Fibroblast of pulmonary artery (primary cell): ENCODE measurements around the gene NAGK.
"Not testable (repeated sequence)": the region's sequence is repeated elsewhere in the genome, so short reads cannot be mapped to it uniquely, and the experiment has no call there.

ENCODE experiments used
- DNase-seq: peaks from one replicate; pipeline ENCODE4 v3.0.0-alpha.2; 2010; ENCODE audit warnings: low read depth
- H3K4me3 ChIP-seq: replicated peaks from 2 replicates; pipeline ENCODE4 v1.5.1; 2011; ENCODE audit warnings: low read depth, mild to moderate bottlenecking, control low read depth, low read length, moderate library complexity
- TF ChIP-seq, protein P1 (sequence below): IDR thresholded peaks from 2 replicates; pipeline ENCODE4 v1.5.1; 2011; ENCODE audit warnings: mild to moderate bottlenecking, control low read depth, low read length, inconsistent platforms; ENCODE audit errors: missing control alignments

The NAGK gene

DNA sequence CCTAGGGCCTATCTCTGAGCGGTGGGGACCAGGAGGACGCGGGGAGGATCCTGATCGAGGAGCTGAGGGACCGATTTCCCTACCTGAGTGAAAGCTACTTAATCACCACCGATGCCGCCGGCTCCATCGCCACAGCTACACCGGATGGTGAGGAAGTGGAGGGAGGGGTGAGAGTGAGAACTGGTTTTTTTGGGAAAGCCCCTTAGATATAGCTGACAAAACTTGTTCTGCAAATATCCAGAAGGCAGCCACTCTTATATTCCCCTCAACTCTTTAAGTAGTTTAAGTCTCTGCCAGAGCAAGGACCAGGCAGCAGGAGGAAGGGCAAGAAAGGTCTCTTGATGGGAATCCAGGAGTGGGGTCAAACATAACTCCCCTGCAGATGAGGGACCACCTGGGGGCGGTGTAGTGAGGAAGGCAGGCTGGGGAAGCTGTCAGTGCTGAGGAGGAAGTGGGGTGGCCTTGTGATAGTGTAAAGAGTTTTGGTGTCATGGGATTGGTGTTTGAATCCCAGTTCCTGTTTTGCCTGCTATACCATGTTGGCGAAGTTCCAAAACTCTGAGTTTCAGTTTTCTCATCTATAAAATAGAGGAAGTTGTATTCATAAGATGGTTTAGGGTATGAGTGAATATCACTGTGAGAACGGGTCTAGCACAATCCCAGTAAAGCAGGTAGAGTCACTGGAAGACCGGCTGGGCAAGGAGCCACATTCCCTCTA, 3.4 kb downstream of the NAGK start:
- TF ChIP-seq, protein P1, sequence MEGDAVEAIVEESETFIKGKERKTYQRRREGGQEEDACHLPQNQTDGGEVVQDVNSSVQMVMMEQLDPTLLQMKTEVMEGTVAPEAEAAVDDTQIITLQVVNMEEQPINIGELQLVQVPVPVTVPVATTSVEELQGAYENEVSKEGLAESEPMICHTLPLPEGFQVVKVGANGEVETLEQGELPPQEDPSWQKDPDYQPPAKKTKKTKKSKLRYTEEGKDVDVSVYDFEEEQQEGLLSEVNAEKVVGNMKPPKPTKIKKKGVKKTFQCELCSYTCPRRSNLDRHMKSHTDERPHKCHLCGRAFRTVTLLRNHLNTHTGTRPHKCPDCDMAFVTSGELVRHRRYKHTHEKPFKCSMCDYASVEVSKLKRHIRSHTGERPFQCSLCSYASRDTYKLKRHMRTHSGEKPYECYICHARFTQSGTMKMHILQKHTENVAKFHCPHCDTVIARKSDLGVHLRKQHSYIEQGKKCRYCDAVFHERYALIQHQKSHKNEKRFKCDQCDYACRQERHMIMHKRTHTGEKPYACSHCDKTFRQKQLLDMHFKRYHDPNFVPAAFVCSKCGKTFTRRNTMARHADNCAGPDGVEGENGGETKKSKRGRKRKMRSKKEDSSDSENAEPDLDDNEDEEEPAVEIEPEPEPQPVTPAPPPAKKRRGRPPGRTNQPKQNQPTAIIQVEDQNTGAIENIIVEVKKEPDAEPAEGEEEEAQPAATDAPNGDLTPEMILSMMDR = no peak

DNA sequence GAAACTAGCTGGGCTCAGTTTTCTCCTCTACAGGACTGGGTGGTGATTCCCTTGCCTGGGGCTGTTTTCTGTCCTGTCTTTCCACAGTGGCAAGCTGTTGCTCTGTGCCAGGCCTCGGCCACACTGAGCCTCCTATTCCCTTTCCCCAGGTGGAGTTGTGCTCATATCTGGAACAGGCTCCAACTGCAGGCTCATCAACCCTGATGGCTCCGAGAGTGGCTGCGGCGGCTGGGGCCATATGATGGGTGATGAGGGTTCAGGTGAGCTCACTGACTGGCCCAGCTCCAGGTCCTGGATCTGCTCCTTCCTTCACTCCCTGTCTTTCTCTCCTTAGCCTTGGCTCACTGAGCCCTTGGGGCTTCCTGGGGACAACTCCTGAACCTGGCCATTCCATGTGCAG, 4.0 kb downstream of the NAGK start:
- DNase-seq = no peak
- TF ChIP-seq, protein P1 = no peak
- H3K4me3 ChIP-seq = no peak overlapping the region

More for the DNA sequence above, 3.4 kb downstream of the NAGK start:
- DNase-seq = no peak
- H3K4me3 ChIP-seq = no peak overlapping the region

DNA sequence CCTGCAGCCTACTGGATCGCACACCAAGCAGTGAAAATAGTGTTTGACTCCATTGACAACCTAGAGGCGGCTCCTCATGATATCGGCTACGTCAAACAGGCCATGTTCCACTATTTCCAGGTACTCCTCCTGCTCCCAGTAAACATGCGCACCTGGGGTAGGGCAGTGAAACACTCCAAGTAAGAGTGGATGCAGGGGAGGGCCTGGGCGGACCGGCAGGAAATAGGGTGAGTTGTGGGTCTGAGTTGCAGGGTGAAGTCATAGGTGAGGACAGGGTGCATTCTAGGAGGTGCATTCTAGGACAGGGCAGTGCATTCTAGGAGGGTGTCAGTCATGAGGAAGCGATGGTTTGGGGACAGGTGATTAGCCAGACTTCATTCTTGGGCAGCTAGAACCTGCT, 5.0 kb downstream of the NAGK start:
- DNase-seq = no peak
- H3K4me3 ChIP-seq = no peak overlapping the region
- TF ChIP-seq, protein P1 = no peak

DNA sequence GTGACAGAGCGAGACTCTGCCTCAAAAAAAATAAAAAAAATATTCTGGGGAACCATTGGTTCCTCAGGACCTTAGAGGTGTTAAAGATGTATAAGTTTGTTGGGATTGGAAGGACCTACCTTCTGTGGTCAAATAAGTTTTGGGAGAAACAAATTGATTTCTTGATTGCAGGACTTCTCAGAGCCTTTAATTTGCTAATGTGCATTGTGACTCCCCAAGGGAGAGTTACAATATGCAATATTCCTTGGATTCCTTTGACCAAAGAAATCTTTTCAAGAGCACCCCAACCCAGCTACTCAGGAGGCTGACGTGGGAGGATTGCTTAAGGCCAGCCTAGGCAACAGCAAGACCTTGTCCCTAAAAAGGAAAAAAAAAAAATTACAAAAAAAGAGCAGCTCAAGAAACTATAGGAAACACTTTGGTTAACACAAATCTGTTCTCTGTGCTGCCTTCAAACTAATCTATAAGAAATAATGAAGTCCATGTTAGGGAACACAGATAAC, 6.5 kb downstream of the NAGK start:
- TF ChIP-seq, protein P1 = no peak
- DNase-seq = no peak
- H3K4me3 ChIP-seq = no peak overlapping the region

DNA sequence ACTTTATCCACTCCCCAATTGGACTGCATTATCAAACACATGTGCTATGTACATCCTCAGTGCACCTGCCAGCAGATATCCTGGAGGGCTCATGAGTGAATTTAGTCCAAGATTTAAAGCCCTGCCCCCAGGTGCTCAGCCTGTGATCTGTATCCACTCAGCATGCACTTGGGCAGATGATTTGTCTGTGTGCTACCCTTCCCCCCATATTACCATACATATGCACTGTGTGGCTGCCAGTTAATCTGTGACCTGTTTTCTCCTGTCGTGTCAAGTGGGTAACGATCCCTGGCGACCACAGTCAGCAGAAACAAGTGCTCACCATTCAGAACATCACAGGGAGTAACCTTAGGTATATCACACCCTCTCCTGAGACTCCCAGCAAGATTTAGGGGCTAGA, 10.2 kb downstream of the NAGK start:
- DNase-seq = no peak
- no peak overlapping the region for H3K4me3 ChIP-seq
- TF ChIP-seq, protein P1 = no peak

DNA sequence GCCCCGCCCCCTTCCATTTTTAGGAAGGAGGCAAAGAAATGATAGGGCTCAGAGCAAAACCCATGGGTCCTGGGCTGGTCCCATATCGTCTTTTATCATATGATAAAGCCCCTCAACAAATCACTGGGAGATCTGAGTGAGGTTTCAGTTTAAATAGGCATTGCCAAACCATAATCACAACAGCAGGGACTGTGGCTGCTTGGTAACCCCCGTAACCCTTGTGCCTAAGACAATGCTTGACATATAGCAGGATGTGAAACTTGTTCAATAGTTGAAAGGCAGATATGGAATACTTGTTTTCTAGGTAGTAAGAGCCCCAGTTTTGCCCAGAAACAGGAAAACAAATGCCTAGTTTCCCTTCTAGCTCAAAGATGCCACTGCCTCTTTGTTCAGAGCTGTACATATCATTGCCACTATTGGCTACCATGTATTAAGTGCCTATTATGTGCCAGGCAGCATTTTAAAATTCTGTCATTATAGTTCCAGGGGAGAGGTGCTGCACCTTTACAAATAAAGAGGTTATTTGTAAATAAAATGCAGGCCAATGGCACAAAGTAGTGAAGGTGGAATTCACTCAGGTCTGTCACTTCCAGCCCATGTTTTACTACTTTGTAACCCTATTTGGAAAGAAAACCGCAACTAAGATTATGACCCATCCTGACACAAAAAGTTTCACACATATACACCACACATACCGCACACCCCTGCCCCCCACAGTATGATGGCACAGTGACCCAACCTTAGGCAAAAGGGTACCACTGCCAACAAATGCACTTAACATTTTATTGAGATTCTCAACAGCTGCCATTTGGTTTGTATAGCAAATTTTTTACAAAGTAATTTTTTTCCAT, 14.2 kb downstream of the NAGK start:
- no peak overlapping the region for H3K4me3 ChIP-seq
- DNase-seq = no peak
- TF ChIP-seq, protein P1 = no peak

DNA sequence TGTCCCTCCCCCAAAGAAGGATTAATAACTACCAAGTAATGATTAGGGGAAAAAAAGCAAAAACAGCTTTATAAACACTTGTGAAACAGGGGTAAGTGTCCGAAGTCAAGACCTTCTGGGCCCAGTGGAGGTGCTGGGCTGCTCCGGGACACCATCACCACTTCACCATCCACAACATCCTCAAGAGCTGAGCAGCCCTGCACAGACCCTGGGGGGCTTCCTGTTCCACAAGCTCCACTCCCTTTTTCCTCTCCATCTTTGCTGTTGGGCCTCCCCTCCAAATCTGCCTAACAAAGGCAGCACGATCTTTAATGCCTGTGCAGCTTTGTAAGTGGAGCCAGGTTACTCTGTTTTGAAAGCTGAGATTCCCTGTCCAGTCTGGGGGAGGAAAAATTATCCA, 14.8 kb downstream of the NAGK start:
- DNase-seq = not testable (repeated sequence)

DNA sequence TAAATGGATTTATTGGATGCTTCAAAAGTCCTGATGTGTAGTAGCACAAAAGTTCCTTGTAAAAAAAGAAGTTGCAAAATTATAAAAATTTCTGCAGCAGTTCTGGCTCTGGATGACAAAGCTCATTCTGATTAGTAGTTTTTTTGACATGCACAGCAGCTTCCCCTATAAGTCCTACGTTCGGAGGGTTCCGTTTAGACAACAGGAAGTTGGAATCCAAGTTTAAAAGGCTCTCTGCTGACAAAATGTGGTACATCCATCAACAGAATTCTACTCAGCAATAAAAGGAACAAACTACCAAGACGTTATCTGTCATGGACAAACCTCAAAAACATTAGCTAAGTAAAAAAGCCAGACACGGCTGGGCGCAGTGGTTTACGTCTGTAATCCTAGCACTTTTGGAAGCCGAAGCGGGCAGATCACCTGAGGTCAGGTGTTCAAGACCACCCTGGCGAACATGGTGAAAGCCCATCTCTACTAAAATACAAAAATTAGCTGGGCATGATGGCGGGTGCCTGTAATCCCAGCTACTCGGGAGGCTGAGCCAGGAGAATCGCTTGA, 15.4 kb downstream of the NAGK start:
- H3K4me3 ChIP-seq, DNase-seq: not testable (repeated sequence)

More for the DNA sequence above, 14.8 kb downstream of the NAGK start:
- not testable (repeated sequence) for H3K4me3 ChIP-seq

DNA sequence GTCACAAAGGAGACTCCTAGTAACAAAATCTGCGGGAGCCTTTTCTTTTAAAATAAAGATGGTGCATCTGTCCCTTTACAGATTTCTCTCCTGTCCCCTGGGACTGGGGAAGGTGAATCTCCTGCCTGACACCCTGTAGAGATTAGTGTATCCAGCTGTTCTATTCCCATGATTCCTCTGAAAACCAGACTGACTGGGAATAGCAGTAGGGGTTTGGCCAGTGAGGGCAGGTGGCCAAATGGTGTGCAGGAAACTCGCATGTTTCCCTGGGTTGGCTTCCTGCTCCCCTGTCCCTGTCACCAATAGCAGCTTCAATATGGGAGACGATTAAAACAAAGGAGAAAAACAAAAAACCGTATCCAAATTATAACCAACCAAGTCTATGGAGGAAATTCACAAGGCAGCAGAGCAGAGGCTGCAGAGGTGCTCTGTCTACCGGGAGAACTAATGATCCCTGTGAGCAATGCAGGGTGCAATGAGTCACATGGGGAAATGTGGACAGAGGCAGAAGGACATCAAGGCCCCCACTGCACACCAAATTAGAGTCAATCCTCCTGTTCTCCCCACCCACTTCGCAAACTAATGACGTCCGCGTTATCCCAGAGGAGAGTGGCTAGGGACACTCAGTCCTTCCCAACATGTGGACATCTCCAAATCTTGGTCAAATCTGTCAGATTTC, 17.0 kb downstream of the NAGK start:
- not testable (repeated sequence) for DNase-seq, H3K4me3 ChIP-seq

DNA sequence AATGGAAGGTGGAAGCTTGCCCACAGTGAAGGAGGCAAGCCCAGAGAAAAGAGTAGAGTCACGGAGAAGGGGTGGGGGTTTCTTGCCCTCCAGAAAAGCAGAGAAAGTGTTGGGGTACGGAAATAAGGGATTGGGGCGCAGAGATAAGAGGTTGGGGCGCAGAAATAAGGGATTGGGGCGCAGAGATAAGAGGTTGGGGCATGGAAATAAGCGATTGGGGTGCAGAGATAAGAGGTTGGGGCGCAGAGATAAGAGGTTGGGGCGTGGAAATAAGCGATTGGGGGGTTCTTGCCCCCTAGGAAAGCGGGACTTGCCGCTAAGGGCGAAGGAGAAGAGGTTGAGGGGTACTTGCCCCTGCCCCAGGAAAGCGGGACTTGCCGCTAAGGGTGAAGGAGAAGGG, 21.0 kb downstream of the NAGK start:
- not testable (repeated sequence) for H3K4me3 ChIP-seq, DNase-seq
